ENCODE results near the gene FADS3. TPM values are rescaled to one million over a fixed set of nuclear protein-coding genes. Genes with fewer than 3 reads are reported as not detected.

FADS3 gene
- total and polyA plus RNA-seq, 2 of the 13 experiments (the other 11 are each of a cell fraction or from before 2014, with no cell fraction given): 13.4 to 23.2 TPM

DNA sequence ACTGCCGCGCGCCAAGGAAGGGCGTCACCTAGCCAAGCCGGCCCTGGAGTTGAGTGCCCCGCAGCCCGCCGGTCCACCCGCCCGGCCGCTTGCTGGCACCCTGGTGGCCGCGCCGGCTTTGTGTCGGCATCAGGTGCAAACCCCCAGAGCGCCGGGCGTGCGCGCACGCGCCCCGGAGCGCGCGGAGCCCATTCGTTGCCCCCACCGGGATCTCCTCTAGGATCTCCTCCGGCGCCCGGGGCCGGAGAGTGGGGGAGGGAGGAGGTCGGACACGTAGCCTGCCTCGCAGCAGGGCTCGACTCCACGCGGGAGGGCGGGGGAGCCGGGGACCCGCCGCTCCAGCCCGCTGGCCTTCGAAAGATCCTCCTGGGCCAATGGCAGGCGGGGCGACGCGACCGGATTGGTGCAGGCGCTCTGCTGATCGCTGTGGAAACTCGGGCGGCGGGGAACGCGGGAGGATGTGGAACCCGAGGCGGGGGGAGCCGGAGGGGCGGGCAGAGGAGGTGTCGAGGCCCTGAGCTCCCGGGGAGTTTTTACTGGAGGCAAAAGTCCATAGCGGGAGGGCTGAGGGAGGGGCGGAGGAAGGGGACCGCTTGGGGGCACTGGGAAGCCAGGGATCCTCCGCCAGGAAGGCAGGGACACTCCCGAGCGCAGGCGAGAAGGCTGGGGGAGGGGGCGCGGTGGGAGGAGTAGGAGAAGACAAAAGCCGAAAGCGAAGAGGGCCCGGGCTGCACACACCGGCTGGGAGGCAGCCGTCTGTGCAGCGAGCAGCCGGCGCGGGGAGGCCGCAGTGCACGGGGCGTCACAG is 63.6 kb downstream of the FADS3 start, which contains the start of gene FADS2 (continued):
- TF ChIP-seq FOXP1 (IDR thresholded peaks at IDR 0.05) (no peak), FOXP1 (CRISPR knock-in tag; IDR thresholded peaks at IDR 0.05) (no peak; the same call in 1 of the 2 replicates), ZC3H4 (CRISPR knock-in tag; IDR thresholded peaks at IDR 0.05; ENCODE audit: borderline replicate concordance) (no peak), ATF1 (CRISPR knock-in tag; IDR thresholded peaks at IDR 0.05) (no peak), ZNF34 (CRISPR knock-in tag; IDR thresholded peaks at IDR 0.05; ENCODE audit: borderline replicate concordance) (no peak), AKAP8 (CRISPR knock-in tag; IDR thresholded peaks at IDR 0.05) (peak; percentile 6; the same call in 1 of the 2 replicates), IKZF1 (IDR thresholded peaks at IDR 0.05) (no peak), TCF12 (IDR thresholded peaks at IDR 0.05) (no peak), TCF12 (CRISPR knock-in tag; IDR thresholded peaks at IDR 0.05) (peak; percentile 66; the same call in 1 of the 2 replicates), ZNF660 (CRISPR knock-in tag; IDR thresholded peaks at IDR 0.05; ENCODE audit: borderline replicate concordance, low read depth) (no peak), SMAD1 (CRISPR knock-in tag; IDR thresholded peaks at IDR 0.05; ENCODE audit: borderline replicate concordance, low read depth) (no peak), RBM22 (optimal IDR thresholded peaks at IDR 0.05; ENCODE audit: low read length) (no peak), ELF3 (CRISPR knock-in tag; IDR thresholded peaks at IDR 0.05) (no peak), ZNF749 (CRISPR knock-in tag; IDR thresholded peaks at IDR 0.05; ENCODE audit: borderline replicate concordance) (0 out of 2 replicates have a peak, but pooled peaks have one; percentile 13), SRF (IDR thresholded peaks at IDR 0.05; ENCODE audit: low read depth, low read length) (no peak), PHF21A (CRISPR knock-in tag; IDR thresholded peaks at IDR 0.05) (0 out of 2 replicates have a peak, but pooled peaks have one; percentile 10), ZNF644 (CRISPR knock-in tag; IDR thresholded peaks at IDR 0.05; ENCODE audit: low read depth) (no peak), ZNF792 (CRISPR knock-in tag; IDR thresholded peaks at IDR 0.05) (no peak), NR2C2 (CRISPR knock-in tag; IDR thresholded peaks at IDR 0.05; ENCODE audit: borderline replicate concordance) (no peak; the same call in 1 of the 2 replicates), TBX3 (IDR thresholded peaks at IDR 0.05; ENCODE audit: borderline replicate concordance) (0 out of 2 replicates have a peak, but pooled peaks have one; percentile 13)
- TF ChIP-seq, protein P1, sequence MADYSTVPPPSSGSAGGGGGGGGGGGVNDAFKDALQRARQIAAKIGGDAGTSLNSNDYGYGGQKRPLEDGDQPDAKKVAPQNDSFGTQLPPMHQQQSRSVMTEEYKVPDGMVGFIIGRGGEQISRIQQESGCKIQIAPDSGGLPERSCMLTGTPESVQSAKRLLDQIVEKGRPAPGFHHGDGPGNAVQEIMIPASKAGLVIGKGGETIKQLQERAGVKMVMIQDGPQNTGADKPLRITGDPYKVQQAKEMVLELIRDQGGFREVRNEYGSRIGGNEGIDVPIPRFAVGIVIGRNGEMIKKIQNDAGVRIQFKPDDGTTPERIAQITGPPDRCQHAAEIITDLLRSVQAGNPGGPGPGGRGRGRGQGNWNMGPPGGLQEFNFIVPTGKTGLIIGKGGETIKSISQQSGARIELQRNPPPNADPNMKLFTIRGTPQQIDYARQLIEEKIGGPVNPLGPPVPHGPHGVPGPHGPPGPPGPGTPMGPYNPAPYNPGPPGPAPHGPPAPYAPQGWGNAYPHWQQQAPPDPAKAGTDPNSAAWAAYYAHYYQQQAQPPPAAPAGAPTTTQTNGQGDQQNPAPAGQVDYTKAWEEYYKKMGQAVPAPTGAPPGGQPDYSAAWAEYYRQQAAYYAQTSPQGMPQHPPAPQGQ (CRISPR knock-in tag; IDR thresholded peaks at IDR 0.05; ENCODE audit: borderline replicate concordance): no peak
- TF ChIP-seq, protein P2, sequence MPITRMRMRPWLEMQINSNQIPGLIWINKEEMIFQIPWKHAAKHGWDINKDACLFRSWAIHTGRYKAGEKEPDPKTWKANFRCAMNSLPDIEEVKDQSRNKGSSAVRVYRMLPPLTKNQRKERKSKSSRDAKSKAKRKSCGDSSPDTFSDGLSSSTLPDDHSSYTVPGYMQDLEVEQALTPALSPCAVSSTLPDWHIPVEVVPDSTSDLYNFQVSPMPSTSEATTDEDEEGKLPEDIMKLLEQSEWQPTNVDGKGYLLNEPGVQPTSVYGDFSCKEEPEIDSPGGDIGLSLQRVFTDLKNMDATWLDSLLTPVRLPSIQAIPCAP (CRISPR knock-in tag; IDR thresholded peaks at IDR 0.05; ENCODE audit: low read depth): 0 out of 2 replicates have a peak, but pooled peaks have one; percentile 15
- TF ChIP-seq, protein P3, sequence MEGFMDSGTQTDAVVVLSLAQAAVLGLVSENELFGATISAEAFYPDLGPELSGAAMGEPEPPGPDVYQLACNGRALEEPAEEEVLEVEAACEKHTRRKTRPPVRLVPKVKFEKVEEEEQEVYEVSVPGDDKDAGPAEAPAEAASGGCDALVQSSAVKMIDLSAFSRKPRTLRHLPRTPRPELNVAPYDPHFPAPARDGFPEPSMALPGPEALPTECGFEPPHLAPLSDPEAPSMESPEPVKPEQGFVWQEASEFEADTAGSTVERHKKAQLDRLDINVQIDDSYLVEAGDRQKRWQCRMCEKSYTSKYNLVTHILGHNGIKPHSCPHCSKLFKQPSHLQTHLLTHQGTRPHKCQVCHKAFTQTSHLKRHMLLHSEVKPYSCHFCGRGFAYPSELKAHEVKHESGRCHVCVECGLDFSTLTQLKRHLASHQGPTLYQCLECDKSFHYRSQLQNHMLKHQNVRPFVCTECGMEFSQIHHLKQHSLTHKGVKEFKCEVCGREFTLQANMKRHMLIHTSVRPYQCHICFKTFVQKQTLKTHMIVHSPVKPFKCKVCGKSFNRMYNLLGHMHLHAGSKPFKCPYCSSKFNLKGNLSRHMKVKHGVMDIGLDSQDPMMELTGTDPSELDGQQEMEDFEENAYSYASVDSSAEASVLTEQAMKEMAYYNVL (CRISPR knock-in tag; IDR thresholded peaks at IDR 0.05; ENCODE audit: borderline replicate concordance): no peak
- TF ChIP-seq, protein P4, sequence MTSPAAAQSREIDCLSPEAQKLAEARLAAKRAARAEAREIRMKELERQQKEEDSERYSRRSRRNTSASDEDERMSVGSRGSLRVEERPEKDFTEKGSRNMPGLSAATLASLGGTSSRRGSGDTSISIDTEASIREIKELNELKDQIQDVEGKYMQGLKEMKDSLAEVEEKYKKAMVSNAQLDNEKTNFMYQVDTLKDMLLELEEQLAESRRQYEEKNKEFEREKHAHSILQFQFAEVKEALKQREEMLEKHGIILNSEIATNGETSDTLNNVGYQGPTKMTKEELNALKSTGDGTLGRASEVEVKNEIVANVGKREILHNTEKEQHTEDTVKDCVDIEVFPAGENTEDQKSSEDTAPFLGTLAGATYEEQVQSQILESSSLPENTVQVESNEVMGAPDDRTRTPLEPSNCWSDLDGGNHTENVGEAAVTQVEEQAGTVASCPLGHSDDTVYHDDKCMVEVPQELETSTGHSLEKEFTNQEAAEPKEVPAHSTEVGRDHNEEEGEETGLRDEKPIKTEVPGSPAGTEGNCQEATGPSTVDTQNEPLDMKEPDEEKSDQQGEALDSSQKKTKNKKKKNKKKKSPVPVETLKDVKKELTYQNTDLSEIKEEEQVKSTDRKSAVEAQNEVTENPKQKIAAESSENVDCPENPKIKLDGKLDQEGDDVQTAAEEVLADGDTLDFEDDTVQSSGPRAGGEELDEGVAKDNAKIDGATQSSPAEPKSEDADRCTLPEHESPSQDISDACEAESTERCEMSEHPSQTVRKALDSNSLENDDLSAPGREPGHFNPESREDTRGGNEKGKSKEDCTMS (CRISPR knock-in tag; conservative IDR thresholded peaks at IDR 0.05): no peak
